Stimulated activated CD4-positive, alpha-beta T cell treated with anti-CD3 and anti-CD28 coated beads, Interleukin-12 subunit alpha, Interleukin-12 subunit beta, amount 100 ng/mL, for 48 hours (primary cell): ENCODE results near the gene CHST11.
"Not testable (repeated sequence)": the region's sequence is repeated elsewhere in the genome, so short reads cannot be mapped to it uniquely, and the experiment has no call there.

ENCODE experiments used
- DNase-seq, 3 donors: peaks; one replicate each; pipeline ENCODE4 v3.0.0-alpha.2; 2020; ENCODE audit warnings: low read depth in 2 of 3, low spot score in 1 of 3

Gene CHST11

GRCh38 chr12:104522985-104523722, 66.4 kb downstream of the CHST11 start:
- DNase-seq = no peak

GRCh38 chr12:104524034-104524832, 67.5 kb downstream of the CHST11 start:
- DNase-seq = no peak

GRCh38 chr12:104526320-104526719, 69.6 kb downstream of the CHST11 start:
- DNase-seq = no peak

- no peak for DNase-seq
Measured at GRCh38 chr12:104526751-104527150, 70.0 kb downstream of the CHST11 start.

DNA sequence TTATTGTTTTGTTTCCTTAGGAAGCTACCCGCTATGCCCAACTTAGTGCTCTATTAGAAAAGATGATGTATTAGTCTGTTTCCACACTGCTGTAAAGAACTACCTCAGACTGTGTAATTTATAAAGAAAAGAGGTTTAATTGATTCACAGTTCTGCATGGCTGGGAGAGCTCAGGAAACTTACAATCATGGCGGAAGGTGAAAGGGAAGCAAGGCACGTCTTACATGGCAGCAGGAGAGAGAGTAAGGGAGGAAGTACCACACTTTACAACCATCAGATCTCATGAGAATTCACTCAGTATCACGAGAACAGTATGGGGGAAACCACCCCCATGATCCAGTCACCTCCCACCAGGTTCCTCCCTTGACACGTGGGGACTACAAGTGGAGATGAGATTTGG, 70.9 kb downstream of the CHST11 start:
- not testable (repeated sequence) for DNase-seq

DNA sequence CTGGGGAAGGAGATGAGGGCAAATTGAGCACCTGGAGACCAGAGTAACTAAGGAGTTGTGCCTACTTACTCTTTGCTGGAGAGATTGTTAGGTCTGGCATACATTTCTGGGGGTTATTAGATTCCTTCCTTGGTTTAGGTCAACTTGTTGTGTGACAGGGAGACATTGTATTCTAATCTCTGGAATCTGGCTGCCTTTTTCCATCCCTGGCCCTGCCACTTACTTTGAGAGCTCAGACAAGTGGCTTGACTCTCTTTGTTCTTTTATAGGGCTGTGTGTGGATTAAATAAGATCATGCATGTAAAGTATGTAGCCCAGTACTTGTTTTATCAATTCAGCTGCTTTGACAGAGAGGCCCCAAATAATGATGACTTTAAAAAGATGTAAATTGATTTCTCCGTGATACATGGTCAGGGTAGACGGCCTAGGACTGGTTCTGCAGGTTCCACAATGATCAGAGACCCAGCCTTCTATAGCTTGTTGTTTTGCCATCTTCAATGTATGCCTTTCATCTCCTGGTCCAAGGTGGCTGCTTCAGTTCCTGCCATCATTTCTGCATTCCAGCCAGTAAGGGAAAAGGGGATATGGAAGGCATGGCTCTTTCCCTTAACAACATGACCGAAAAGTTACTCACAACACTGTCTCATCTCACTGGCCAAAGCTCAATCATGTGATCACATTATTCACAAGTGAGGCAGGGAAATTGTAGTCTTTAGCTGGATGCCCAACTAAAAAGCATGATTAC, 72.6 kb downstream of the CHST11 start:
- no peak for DNase-seq

DNA sequence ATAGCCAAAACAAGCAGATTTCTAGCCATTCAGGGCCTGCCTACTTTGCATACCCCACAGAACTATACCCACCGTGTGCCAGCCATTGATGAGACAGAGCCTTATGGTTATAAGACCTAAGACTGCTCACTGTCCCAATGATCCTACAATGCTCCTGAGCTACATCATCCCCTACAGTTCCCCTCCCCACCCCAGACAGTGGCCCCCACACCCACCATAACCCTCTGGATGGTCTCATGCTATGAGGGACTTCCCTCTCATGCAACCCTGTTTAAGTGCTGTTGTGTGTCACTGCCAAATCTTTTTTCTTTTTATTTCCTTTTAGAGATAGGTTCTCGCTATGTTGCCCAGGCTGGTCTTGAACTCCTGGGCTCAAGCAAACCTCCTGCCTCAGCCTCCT, 75.9 kb downstream of the CHST11 start:
- DNase-seq = no peak

- no peak for DNase-seq
Measured at GRCh38 chr12:104533134-104533533, 76.4 kb downstream of the CHST11 start.

DNA sequence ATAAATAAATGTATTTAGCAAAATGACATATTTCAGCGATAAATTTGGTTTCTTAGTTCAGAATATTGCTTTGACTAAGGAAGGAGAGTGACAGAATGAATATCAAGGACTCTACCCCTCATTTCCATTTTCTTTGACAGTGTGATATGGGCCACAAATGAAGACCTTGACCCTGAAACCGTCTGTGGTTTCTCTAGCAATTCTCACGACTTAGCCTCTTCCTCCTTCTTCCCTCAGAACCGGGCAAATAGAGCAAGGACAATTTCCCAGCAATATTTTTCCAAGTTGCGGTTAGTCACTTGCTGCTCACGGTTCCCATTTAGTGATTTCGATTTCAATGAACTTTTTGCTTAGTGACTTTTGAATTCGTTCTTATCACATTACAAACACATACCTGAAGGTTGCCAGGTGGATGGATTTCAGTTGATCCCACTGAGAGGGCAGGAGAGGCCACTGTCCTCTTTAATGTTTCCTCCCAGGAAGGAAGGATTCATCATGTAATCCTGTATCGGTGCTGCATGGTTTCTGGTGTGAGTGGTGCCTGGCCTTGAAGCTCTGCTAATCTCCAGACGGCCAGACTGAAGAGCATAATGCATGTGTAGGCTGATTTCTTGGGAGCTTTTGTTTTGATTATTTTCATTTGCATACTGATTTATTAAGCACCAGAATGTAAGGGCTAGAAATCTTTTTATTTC, 77.6 kb downstream of the CHST11 start:
- DNase-seq = no peak

- DNase-seq = no peak
Measured at GRCh38 chr12:104534857-104535248, 78.1 kb downstream of the CHST11 start.

DNA sequence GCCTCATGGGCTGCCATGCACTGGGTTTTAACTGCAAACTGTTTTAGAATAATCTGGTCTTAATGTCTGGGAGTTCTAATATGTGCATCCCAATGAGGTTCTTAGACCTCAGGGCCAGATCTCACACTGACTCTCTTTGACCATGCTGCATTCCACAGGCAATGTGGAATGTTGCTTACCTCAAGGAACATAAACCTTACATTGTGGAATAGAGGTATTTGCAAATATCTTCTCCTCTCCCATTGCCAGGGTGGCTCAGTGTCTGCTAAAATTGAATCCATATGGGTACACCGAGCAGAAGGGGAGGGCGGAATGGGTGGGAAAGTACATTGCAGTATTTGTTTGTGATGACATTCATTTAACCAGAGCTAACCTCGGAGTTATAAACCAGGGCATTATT, 78.6 kb downstream of the CHST11 start:
- DNase-seq = no peak

GRCh38 chr12:104536841-104537240, 80.1 kb downstream of the CHST11 start:
- DNase-seq = no peak

DNA sequence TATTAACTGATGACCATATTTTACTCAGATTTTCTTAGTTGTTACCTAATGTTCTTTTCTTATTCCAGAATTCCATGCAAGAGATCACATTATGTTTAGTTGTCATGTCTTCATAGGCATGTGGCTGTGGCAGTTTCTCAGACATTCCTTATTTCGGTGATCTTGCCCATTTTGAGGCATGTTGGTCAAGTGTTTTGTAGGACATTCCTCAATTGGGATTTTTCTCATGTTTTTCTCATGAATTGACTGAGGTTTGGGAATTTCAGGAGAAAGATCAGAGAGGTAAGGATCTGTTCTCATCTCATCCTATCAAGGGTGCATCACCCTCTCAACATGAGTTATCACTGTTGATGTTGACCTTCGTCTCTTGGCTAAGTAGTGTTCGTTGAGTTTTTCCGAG, 81.3 kb downstream of the CHST11 start:
- DNase-seq = no peak

DNA sequence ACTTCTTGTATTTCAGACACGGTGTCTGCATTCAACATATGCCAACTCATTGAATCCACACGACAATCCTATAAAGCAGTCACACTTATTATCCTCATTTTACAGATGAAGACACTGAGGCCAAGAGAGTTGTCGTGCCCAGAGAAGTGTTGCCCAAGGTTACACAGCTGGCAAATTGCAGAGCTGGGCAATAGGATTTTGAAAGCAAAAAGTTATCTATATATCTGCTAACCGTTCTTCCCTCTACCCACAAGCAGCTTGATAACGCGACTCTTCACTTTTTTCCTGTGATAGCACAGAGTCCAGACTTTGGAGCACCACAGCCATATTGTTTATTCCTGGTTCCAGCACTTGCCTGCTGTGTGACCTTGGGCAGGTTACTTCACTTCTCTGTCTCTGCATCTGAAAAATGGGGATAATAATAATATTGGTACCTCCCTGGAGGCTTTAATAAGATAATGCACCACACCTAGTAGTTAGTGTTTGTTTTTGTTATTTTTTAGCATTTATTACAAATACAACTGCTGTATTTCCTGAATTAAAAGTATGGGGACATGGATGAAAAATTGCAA, 82.2 kb downstream of the CHST11 start:
- DNase-seq = no peak

DNA sequence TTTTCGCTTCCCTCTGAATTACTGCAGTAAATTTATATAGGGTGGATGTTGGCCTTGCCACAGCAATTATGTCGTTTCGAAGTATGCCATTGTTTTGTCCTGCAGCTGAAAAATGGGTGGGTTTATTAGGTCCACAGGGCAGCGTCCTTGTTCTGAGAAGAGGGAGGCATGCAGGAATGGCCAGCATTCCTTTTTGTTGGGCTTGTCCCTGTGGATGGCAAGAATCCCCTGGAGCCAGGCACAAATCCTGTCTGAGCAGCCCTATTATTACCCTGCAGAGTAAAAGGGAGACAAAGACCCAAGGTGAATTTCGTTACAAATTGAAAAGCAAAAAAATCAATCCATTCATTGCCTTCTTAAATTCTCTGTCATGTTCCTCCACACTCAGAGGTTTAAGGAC, 88.1 kb downstream of the CHST11 start:
- DNase-seq = no peak

DNA sequence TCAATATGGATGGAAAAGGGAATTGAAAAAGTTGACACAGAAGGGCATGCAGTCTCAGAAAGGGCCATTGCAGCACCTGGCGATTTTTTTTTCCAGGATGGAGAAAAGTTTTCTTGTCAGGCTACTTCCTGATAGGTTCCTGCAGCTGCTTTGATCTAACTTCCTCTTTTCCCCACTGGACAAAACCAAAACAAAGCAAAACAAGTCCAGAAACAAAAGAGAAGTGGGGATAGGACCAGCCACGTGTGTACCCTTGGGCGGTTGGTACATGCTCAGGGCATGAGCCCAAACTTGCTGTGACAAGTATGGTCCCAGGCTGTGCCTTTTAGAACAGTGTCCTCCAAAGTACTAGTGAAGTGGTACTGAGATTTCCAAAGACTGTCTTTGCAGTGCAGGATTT, 89.8 kb downstream of the CHST11 start:
- no peak for DNase-seq

- no peak for DNase-seq
Measured at GRCh38 chr12:104547235-104547634, 90.5 kb downstream of the CHST11 start.

- no peak for DNase-seq
Measured at GRCh38 chr12:104549815-104550480, 93.2 kb downstream of the CHST11 start.

GRCh38 chr12:104551313-104551931, 94.7 kb downstream of the CHST11 start:
- no peak for DNase-seq

- no peak for DNase-seq
Measured at GRCh38 chr12:104553421-104553820, 96.7 kb downstream of the CHST11 start.
